ENCODE data around the gene RYR1.
"Not testable (repeated sequence)": the region's sequence is repeated elsewhere in the genome, so short reads cannot be mapped to it uniquely, and the experiment has no call there.

RYR1 gene

DNA sequence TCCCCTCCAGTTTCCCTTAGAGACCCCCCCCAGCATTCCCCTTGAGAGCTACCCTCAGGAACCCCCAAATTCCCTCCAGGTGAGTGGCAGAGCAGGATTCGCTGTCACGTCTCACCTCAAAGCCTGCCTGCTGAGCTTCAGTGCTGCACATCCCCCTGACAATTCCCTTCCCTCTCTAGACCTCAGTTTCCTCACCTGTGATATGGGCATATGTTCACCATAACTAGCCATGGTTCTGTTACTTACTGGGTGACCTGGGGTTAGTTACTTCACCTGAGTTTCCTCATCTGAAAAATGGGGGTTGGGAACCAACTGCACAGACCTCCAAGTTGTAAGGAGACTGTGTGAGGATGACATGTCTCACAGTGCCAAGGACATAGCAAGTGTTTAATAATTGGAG is 75.5 kb downstream of the RYR1 start:
- H3K27ac ChIP-seq = no peak overlapping the region
- H3K4me3 ChIP-seq = no peak overlapping the region
- peaks cover 0 to 44% of the 10 kb centered on the region in 2 donors for H3K27me3 ChIP-seq
- no peak for DNase-seq
- intact Hi-C loops (cut with DNase I; ENCODE audit: low total_unique reads) = loop anchor here (10.0 kb wide), 1 partner anchor 94 kb away; no protein-coding TSS in a partner anchor
- no peaks in the 10 kb centered on the region for H3K36me3 ChIP-seq
- no peaks in the 10 kb centered on the region for H3K4me1 ChIP-seq
- TF ChIP-seq CTCF (IDR thresholded peaks at IDR 0.05) = no peak
- H3K9me3 ChIP-seq = no peaks in the 10 kb centered on the region

DNA sequence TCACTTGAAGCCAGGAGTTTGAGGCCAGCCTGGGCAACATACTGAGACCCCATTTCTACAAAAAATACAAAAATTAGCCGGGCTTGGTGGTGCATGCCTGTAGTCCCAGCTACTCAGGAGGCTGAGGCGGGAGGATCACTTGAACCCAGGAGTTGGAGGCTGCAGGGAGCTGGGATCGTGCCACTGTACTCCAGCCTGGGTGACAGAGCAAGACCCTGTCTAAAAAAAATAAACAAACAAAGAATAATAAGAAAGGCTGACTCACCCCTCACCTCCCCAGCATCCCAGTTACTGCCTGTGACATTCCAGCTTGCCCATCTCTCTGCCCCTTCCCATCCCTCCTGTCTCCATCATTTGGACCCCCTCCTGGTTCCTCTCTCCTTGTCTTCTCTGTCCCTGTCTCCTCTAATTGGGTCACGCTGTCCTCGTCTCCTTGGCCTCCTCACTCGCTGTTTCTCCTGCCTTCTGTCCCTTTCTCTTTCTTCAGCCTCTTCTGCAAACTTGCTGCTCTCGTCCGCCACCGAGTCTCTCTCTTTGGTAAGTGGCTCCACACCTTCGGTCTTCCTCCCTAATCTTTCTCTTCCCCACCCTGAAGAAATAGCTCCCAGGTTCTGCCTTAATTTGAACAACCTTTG is 77.7 kb downstream of the RYR1 start:
- Histone ChIP-seq H3K4me3 (no peak overlapping the region), H3K27me3 (peaks cover 0 to 44% of the 10 kb centered on the region in 2 donors), H3K9me3 (no peaks in the 10 kb centered on the region), H3K4me1 (peaks cover 0 to 9% (median 4%) of the 10 kb centered on the region in 4 donors), H3K36me3 (no peaks in the 10 kb centered on the region), H3K27ac (no peak overlapping the region)
- intact Hi-C loops (cut with DNase I; ENCODE audit: low total_unique reads) = loop anchor here (10.0 kb wide), 1 partner anchor 374 kb away; no protein-coding TSS in a partner anchor
- DNase-seq = no peak
- no peak for TF ChIP-seq CTCF (IDR thresholded peaks at IDR 0.05)

DNA sequence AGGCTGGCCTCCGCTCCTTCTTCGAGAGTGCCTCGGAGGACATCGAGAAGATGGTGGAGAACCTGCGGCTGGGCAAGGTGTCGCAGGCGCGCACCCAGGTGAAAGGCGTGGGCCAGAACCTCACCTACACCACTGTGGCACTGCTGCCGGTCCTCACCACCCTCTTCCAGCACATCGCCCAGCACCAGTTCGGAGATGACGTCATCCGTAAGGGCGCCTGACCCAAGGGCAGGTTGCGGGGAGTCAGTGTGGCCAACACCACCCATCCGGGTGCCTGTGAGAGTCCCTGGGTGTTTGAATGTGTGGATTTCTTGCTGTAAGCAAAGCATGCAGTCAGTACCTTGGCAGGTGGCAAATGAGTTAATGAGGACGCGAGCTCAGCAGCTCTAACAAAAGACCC is 78.8 kb downstream of the RYR1 start:
- intact Hi-C loops (cut with DNase I; ENCODE audit: low total_unique reads) = loop anchor here (10.0 kb wide), 1 partner anchor 373 kb away; no protein-coding TSS in a partner anchor
- H3K27ac ChIP-seq = no peak overlapping the region
- H3K27me3 ChIP-seq = peaks cover 0 to 36% of the 10 kb centered on the region in 2 donors
- H3K36me3 ChIP-seq = no peaks in the 10 kb centered on the region
- no peak for TF ChIP-seq CTCF (IDR thresholded peaks at IDR 0.05)
- H3K9me3 ChIP-seq = no peaks in the 10 kb centered on the region
- peaks cover 0 to 9% (median 4%) of the 10 kb centered on the region in 4 donors for H3K4me1 ChIP-seq
- DNase-seq = no peak
- H3K4me3 ChIP-seq = no peak overlapping the region

DNA sequence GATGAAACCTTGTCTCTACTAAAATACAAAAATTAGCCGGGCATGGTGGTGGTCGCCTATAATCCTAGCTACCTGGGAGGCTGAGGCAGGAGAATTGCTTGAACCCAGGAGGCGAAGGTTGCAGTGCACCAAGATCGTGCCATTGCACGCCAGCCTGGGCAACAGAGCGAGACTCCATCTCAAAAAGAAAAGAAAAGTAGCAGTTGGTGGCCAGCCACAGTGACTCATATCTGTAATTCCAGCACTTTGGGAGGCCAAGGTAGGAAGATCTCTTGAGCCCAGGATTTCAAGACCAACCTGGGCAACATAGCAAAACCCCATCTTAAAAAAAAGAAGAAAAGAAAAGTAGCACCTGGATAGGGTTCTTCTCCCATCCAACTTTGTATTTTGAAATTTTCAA is 79.7 kb downstream of the RYR1 start:
- H3K27me3 ChIP-seq = peaks cover 0 to 35% of the 10 kb centered on the region in 2 donors
- H3K27ac ChIP-seq, H3K4me1 ChIP-seq, H3K36me3 ChIP-seq, DNase-seq, H3K4me3 ChIP-seq, H3K9me3 ChIP-seq: not testable (repeated sequence)
- intact Hi-C loops (cut with DNase I; ENCODE audit: low total_unique reads) = loop anchor here (10.0 kb wide), 1 partner anchor 372 kb away; no protein-coding TSS in a partner anchor

DNA sequence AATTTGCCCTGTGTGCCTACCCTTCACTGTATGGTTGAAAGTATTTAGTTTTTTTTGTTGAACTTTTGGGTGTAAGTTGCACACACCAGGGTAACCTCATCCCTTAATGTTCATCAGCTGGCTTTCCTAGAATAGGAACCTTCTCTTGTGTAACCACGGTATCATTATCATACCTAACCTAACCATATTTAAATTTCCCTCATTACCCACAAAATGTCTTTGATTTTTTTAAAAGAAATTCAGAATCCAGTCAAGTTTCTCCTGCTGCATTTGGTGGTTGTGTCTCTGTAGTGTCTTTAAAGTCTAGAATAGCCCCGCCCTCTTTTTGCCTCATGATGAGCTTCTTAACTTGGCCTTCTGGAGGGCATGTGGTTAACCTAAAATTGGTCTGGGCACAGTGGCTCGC is 80.3 kb downstream of the RYR1 start:
- Histone ChIP-seq H3K27me3 (peaks cover 0 to 32% of the 10 kb centered on the region in 2 donors), H3K27ac (no peak overlapping the region), H3K4me3 (no peak overlapping the region), H3K4me1 (peaks cover 0 to 9% (median 4%) of the 10 kb centered on the region in 4 donors), H3K36me3 (no peaks in the 10 kb centered on the region), H3K9me3 (no peaks in the 10 kb centered on the region)
- intact Hi-C loops (cut with DNase I; ENCODE audit: low total_unique reads) = loop anchor here (10.0 kb wide), 1 partner anchor 371 kb away; no protein-coding TSS in a partner anchor
- no peak for TF ChIP-seq CTCF (IDR thresholded peaks at IDR 0.05)
- DNase-seq = no peak

DNA sequence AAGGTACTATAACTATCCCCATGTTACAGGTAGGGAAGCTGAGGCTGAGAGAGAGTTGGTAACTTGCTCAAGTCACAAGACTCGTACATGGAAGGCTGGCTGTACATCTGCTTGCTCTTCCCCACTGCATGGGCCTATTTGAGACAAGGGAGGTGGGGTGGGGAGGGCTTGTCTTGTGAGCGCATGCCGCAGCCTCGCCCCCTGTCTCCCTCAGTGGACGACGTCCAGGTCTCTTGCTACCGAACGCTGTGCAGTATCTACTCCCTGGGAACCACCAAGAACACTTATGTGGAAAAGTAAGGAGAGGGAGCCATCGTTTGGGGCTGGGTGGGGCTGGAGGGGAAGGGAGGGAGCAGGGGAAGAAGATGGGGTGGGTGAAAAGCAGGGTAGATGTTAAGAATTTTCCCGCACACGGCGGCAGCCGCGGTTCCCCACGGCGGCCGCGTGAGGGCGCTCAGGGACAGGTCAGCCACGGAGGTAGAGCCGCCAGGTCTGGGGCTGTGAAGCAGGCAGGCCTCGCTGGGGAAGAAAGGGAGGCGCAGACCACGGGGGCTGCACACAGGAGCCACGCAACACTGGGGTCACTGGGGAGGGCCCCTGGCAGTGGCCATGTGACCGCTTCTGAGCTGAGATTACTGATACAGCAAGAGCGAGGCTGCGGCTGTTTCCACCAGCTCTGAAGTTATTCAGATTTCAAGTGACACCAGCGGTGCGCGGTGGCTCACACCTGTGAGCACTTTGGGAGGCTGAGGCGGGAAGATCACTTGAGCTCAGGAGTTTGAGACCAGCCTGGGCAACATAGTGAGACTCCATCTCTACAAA is 81.5 kb downstream of the RYR1 start:
- intact Hi-C loops (cut with DNase I; ENCODE audit: low total_unique reads) = loop anchor here (5.0 to 10.0 kb wide), 2 partner anchors 122 to 370 kb away; no protein-coding TSS in a partner anchor
- peak; percentile 75 to 91 for TF ChIP-seq CTCF (IDR thresholded peaks at IDR 0.05)
- Histone ChIP-seq H3K27ac (no peak overlapping the region), H3K27me3 (peaks cover 0 to 29% of the 10 kb centered on the region in 2 donors), H3K36me3 (no peaks in the 10 kb centered on the region), H3K4me1 (peaks cover 0 to 9% (median 4%) of the 10 kb centered on the region in 4 donors), H3K9me3 (no peaks in the 10 kb centered on the region), H3K4me3 (no peak overlapping the region)
- DNase-seq = peak; percentile 41 to 73
